Skeletal muscle satellite cell (primary cell): ENCODE results near the gene SPACA5B.
"Not testable (repeated sequence)": the region's sequence is repeated elsewhere in the genome, so short reads cannot be mapped to it uniquely, and the experiment has no call there.

Source experiments
- H3K27me3 ChIP-seq: 2 replicates; pipeline ENCODE4 v1.7.0; 2013; ENCODE audit warnings: low read length; ENCODE audit not compliant: control insufficient read depth, insufficient read depth
- H3K36me3 ChIP-seq: 2 replicates; pipeline ENCODE4 v1.7.0; 2013; ENCODE audit warnings: mild to moderate bottlenecking, control low read depth, low read length; ENCODE audit not compliant: insufficient read depth
- H3K4me1 ChIP-seq: 2 replicates; pipeline ENCODE4 v1.7.0; 2013; ENCODE audit warnings: low read length; ENCODE audit not compliant: control insufficient read depth, insufficient read depth
- H3K4me2 ChIP-seq: 2 replicates; pipeline ENCODE4 v1.7.0; 2013; ENCODE audit warnings: mild to moderate bottlenecking, low read length
- H3K4me3 ChIP-seq: 2 replicates; pipeline ENCODE4 v1.7.0; 2013; ENCODE audit warnings: low read length
- H3K9ac ChIP-seq: 2 replicates; pipeline ENCODE4 v1.7.0; 2013; ENCODE audit warnings: mild to moderate bottlenecking, low read depth, low read length, moderate library complexity
- H3K9me3 ChIP-seq: replicated peaks from 2 replicates; pipeline ENCODE4 v1.7.0; 2013; ENCODE audit warnings: mild to moderate bottlenecking, control low read depth, low read length

The SPACA5B gene

GRCh38 chrX:48141810-48142508 lies 11.5 kb downstream of the SPACA5B start:
- not testable (repeated sequence) for H3K4me2 ChIP-seq, H3K9me3 ChIP-seq, H3K4me3 ChIP-seq, H3K27me3 ChIP-seq, H3K36me3 ChIP-seq, H3K9ac ChIP-seq, H3K4me1 ChIP-seq

GRCh38 chrX:48142697-48143096 lies 12.3 kb downstream of the SPACA5B start:
- H3K4me3 ChIP-seq, H3K4me1 ChIP-seq, H3K27me3 ChIP-seq, H3K9me3 ChIP-seq, H3K36me3 ChIP-seq, H3K9ac ChIP-seq, H3K4me2 ChIP-seq: not testable (repeated sequence)

GRCh38 chrX:48153769-48154168 lies 23.3 kb downstream of the SPACA5B start:
- Histone ChIP-seq H3K4me1 (no peaks in the 10 kb centered on the region), H3K4me3 (no peak overlapping the region), H3K9me3 (no peaks in the 10 kb centered on the region), H3K9ac (no peak overlapping the region), H3K4me2 (no peak overlapping the region), H3K27me3 (no peaks in the 10 kb centered on the region), H3K36me3 (no peaks in the 10 kb centered on the region)

- Histone ChIP-seq H3K9ac (no peak overlapping the region), H3K27me3 (no peaks in the 10 kb centered on the region), H3K4me2 (no peak overlapping the region)
Observed at GRCh38 chrX:48154796-48155195, 24.4 kb downstream of the SPACA5B start.

GRCh38 chrX:48156014-48156413 lies 25.6 kb downstream of the SPACA5B start:
- no peaks in the 10 kb centered on the region for H3K4me1 ChIP-seq
- no peaks in the 10 kb centered on the region for H3K9me3 ChIP-seq
- H3K4me3 ChIP-seq: no peak overlapping the region
- no peak overlapping the region for H3K4me2 ChIP-seq
- H3K36me3 ChIP-seq: no peaks in the 10 kb centered on the region
- H3K9ac ChIP-seq: no peak overlapping the region
- H3K27me3 ChIP-seq: no peaks in the 10 kb centered on the region

More at GRCh38 chrX:48154796-48155195, 24.4 kb downstream of the SPACA5B start:
- H3K9me3 ChIP-seq: no peaks in the 10 kb centered on the region
- no peaks in the 10 kb centered on the region for H3K36me3 ChIP-seq
- H3K4me1 ChIP-seq: no peaks in the 10 kb centered on the region
- H3K4me3 ChIP-seq: no peak overlapping the region

- H3K27me3 ChIP-seq: no peaks in the 10 kb centered on the region
- H3K9ac ChIP-seq: no peak overlapping the region
Observed at GRCh38 chrX:48165241-48165640, 34.8 kb downstream of the SPACA5B start.

GRCh38 chrX:48166322-48166721 lies 35.9 kb downstream of the SPACA5B start:
- H3K4me2 ChIP-seq, H3K9ac ChIP-seq, H3K36me3 ChIP-seq, H3K27me3 ChIP-seq, H3K4me3 ChIP-seq, H3K4me1 ChIP-seq, H3K9me3 ChIP-seq: not testable (repeated sequence)

More at GRCh38 chrX:48165241-48165640, 34.8 kb downstream of the SPACA5B start:
- H3K9me3 ChIP-seq: no peaks in the 10 kb centered on the region
- H3K4me3 ChIP-seq: no peak overlapping the region
- H3K4me2 ChIP-seq: no peak overlapping the region
- H3K36me3 ChIP-seq: no peaks in the 10 kb centered on the region
- no peaks in the 10 kb centered on the region for H3K4me1 ChIP-seq

- no peak overlapping the region for H3K9ac ChIP-seq
- no peaks in the 10 kb centered on the region for H3K4me1 ChIP-seq
- H3K4me3 ChIP-seq: no peak overlapping the region
- H3K36me3 ChIP-seq: no peaks in the 10 kb centered on the region
- H3K9me3 ChIP-seq: no peaks in the 10 kb centered on the region
- no peaks in the 10 kb centered on the region for H3K27me3 ChIP-seq
- no peak overlapping the region for H3K4me2 ChIP-seq
Observed at GRCh38 chrX:48179691-48180090, 49.3 kb downstream of the SPACA5B start.

GRCh38 chrX:48180811-48181210 lies 50.4 kb downstream of the SPACA5B start:
- no peaks in the 10 kb centered on the region for H3K4me1 ChIP-seq

GRCh38 chrX:48181882-48182281 lies 51.5 kb downstream of the SPACA5B start:
- H3K9ac ChIP-seq, H3K4me2 ChIP-seq, H3K4me3 ChIP-seq, H3K27me3 ChIP-seq, H3K4me1 ChIP-seq, H3K36me3 ChIP-seq, H3K9me3 ChIP-seq: not testable (repeated sequence)

More at GRCh38 chrX:48180811-48181210, 50.4 kb downstream of the SPACA5B start:
- Histone ChIP-seq H3K4me3 (no peak overlapping the region), H3K36me3 (no peaks in the 10 kb centered on the region), H3K27me3 (no peaks in the 10 kb centered on the region), H3K4me2 (no peak overlapping the region), H3K9ac (no peak overlapping the region), H3K9me3 (no peaks in the 10 kb centered on the region)
